Measurements from ENCODE around the gene AP3B2.

GRCh38 chr15:82677720-82678323, 31.9 kb downstream of the AP3B2 start:
- TF ChIP-seq, protein P1, sequence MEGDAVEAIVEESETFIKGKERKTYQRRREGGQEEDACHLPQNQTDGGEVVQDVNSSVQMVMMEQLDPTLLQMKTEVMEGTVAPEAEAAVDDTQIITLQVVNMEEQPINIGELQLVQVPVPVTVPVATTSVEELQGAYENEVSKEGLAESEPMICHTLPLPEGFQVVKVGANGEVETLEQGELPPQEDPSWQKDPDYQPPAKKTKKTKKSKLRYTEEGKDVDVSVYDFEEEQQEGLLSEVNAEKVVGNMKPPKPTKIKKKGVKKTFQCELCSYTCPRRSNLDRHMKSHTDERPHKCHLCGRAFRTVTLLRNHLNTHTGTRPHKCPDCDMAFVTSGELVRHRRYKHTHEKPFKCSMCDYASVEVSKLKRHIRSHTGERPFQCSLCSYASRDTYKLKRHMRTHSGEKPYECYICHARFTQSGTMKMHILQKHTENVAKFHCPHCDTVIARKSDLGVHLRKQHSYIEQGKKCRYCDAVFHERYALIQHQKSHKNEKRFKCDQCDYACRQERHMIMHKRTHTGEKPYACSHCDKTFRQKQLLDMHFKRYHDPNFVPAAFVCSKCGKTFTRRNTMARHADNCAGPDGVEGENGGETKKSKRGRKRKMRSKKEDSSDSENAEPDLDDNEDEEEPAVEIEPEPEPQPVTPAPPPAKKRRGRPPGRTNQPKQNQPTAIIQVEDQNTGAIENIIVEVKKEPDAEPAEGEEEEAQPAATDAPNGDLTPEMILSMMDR (conservative IDR thresholded peaks at IDR 0.05 in 1 of 2, IDR thresholded peaks at IDR 0.05 in 1 of 2; ENCODE audit: low read depth in 1 of 2, low read length in 2 of 2) = no peak
- no peak for TF ChIP-seq EZH2 (IDR thresholded peaks at IDR 0.05; ENCODE audit: low read length, missing control alignments)
